SKM-1 treated with dmso at 0.1 percent for 144 hours (cell line): Measurements from ENCODE around the gene NUF2.
"Not testable (repeated sequence)": the region's sequence is repeated elsewhere in the genome, so short reads cannot be mapped to it uniquely, and the experiment has no call there.

Experiments
- DNase-seq: peaks from one replicate; lab custom pipeline; 2025; ENCODE audit not compliant: unreplicated experiment; lab: John Stamatoyannopoulos, UW

Gene NUF2

GRCh38 chr1:163331116-163331515 is 9.4 kb downstream of the NUF2 start:
- no peak for DNase-seq

DNA sequence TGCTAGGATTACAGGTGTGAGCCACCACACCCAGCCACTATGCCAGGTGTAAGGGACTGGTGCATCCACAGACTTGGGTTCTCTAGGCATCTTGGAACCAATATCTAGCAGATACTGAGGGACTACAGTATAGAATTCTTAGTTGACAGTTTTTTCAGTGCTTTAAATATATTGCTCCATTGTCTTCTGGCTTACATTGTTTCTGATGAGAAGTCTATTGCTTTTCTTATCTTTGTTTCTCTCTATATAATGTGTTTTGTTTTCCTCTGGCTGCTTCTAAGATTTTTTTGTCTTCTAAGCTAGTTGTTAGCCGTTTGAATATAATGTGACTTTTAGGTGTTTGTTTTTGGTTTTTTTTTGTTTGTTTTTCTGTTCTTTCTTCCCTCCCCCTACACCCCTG is 13.5 kb downstream of the NUF2 start:
- no peak for DNase-seq

DNA sequence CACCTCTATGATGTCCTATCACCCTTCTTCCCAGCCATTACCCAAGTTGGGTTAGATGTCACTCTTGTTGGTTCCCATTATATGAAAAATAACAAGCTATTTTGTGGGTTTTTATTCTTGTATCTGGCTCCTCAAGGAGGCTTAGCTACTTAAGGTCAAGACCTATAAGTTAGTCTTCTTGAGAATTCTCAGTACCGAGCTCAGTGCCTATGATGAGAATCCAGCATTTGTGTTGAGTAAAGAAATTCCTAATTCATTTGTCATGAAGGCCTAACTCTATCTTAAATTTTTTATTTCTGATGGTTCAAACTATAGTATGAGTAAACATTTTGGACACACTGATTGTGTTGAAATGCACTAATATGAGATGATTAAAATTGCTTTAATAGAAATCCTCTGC is 15.9 kb downstream of the NUF2 start:
- no peak for DNase-seq

GRCh38 chr1:163346326-163346870 is 24.6 kb downstream of the NUF2 start:
- DNase-seq: no peak

- DNase-seq: no peak
These were observed 25.4 kb downstream of the NUF2 start for GRCh38 chr1:163347106-163347505.

DNA sequence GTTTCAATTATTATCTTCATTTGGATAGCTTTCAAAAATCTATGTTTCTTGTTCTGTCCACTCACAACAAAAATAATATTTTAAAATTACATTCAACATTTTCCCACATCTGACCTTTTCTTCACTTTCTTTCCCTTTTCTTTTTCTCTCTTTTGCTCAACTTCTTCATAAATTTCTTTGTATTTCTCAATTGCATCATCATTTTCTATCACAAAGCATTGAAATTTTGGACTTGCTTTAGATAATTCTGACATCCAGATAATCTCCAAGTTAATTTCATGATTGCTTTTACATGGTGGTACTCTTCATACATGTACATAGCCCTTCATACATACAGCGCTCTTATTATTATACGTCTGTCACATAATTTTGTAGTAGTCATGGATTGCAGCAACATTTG is 30.2 kb downstream of the NUF2 start:
- DNase-seq: no peak

GRCh38 chr1:163357378-163357777 is 35.6 kb downstream of the NUF2 start:
- DNase-seq: no peak

GRCh38 chr1:163358172-163358571 is 36.4 kb downstream of the NUF2 start:
- DNase-seq: not testable (repeated sequence)

- DNase-seq: peak; percentile 11
These were observed 39.6 kb downstream of the NUF2 start for GRCh38 chr1:163361123-163361934.

- no peak for DNase-seq
These were observed 43.4 kb downstream of the NUF2 start for GRCh38 chr1:163365186-163365585.

DNA sequence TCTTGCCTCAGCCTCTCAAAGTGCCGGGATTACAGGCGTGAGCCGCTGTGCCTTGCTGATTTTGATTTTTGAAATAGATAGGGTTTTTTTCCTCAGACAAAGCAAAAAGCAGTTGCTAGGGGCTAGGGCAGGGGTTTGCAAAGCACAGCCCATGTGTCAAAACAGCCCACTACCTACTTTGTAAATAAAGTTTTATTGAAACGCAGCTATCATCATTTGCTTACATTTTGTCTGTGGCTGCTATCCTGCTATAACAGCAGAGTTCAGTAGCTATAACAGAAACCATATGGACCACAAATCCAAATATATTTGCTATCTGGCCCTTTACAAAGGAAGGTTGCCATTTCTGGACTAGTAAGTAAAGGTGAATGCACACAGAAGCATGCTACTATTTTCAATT is 44.8 kb downstream of the NUF2 start:
- no peak for DNase-seq

DNA sequence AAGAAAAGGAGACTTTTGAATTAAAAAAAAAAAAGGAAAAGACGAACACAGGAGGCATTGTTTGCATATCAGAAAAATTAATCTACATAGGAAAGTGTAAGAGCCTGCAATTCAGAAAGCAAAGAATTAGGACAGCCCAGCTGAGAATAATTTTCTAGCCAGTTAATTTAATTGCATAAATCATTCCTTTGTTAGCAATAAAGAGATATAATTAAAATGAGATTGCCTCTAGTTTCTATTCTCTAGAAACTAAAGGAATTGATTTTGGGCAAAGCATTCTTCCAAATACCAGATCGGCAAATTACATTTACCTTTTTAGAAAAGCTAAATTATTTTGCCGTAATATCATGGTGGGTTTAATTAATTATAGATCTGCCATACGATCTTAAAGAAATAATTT is 46.0 kb downstream of the NUF2 start:
- DNase-seq: no peak

DNA sequence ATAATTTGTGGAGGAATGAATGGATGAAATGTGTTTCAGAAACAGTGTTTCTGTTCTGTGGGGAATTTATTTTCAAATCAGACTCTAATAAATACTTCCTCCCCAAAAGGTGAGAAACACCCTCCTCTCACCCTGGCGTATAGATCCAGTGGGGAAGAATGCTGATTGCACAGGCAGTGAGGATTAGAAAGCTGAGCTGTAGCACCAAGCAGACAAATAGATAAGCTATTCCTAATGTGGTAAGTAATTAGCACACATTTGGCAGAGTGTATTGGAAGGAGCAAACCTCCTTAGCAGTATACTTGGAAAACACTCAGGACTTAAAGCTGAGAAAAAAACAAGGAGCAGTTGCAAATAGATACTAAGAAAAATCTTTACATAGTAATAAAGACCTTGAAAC is 50.8 kb downstream of the NUF2 start:
- no peak for DNase-seq

- DNase-seq: no peak
These were observed 56.8 kb downstream of the NUF2 start for GRCh38 chr1:163378554-163378953.

- DNase-seq: no peak
These were observed 58.0 kb downstream of the NUF2 start for GRCh38 chr1:163379801-163380200.

- DNase-seq: no peak
These were observed 59.9 kb downstream of the NUF2 start for GRCh38 chr1:163381487-163382184.

- no peak for DNase-seq
These were observed 60.6 kb downstream of the NUF2 start for GRCh38 chr1:163382395-163382794.

- DNase-seq: no peak
These were observed 65.4 kb downstream of the NUF2 start for GRCh38 chr1:163387146-163387545.

GRCh38 chr1:163388970-163389369 is 67.2 kb downstream of the NUF2 start:
- DNase-seq: no peak

- DNase-seq: no peak
These were observed 74.0 kb downstream of the NUF2 start for GRCh38 chr1:163395790-163396189.

- DNase-seq: no peak
These were observed 75.9 kb downstream of the NUF2 start for GRCh38 chr1:163397451-163398200.

- no peak for DNase-seq
These were observed 77.2 kb downstream of the NUF2 start for GRCh38 chr1:163399001-163399400.
